ENCODE data around the gene EEF1G.
"Not testable (repeated sequence)": the region's sequence is repeated elsewhere in the genome, so short reads cannot be mapped to it uniquely, and the experiment has no call there.

Gene EEF1G

GRCh38 chr11:62574363-62575071 is 826 bp upstream of the EEF1G start:
- H3K9me3 ChIP-seq (ENCODE audit: low read length): no peaks in the 10 kb centered on the region
- H3K4me1 ChIP-seq (ENCODE audit: insufficient read depth, low read length): peaks cover 23% of the 10 kb centered on the region
- peak overlapping the region; percentile 79 for H3K9ac ChIP-seq (ENCODE audit: low read length)
- peak overlapping the region; percentile 94 for H3K27ac ChIP-seq (ENCODE audit: low read depth, low read length)
- H3K27me3 ChIP-seq (ENCODE audit: control insufficient read depth in 1 of 2, insufficient read depth in 2 of 2, low read length in 2 of 2): no peaks in the 10 kb centered on the region
- H3K4me3 ChIP-seq (ENCODE audit: low read depth in 1 of 2, low read length in 2 of 2): peak overlapping the region; percentile 53 to 96
- H3K36me3 ChIP-seq (ENCODE audit: insufficient read depth, low read length): peaks cover 55% of the 10 kb centered on the region

DNA sequence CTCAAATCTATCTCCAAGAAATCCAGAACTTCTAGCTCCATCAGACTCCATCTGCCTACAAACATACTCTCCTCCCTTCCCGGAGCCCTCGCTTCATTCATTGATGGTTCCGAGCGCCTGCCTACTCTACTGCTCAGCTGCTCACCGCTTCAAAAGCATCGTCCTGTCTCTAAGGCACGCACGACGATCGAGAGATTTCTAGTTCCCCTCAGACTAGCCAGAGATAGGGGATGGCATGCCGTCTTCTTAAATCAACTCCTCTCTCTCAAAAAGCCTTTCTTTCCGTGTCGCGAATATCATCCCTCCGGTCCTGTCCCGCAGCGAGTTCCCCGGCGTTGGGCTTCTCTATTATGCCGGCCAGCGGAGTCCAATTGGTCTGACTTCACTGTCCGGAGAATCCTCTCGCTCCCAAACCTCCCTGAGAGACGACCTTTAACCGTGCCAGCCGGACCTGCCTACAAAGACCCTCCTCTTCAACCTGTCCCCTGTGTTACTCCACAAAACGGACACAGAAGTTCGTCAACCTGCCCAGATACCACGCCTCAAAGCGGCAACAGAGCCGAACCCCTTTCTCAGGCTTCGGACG is 592 bp downstream of the EEF1G start:
- Histone ChIP-seq H3K4me1 (ENCODE audit: insufficient read depth, low read length) (peaks cover 23% of the 10 kb centered on the region), H3K36me3 (ENCODE audit: insufficient read depth, low read length) (peaks cover 48% of the 10 kb centered on the region), H3K9me3 (ENCODE audit: low read length) (no peaks in the 10 kb centered on the region), H3K27ac (ENCODE audit: low read depth, low read length) (peak overlapping the region; percentile 94), H3K9ac (ENCODE audit: low read length) (peak overlapping the region; percentile 86), H3K4me3 (ENCODE audit: low read depth in 1 of 2, low read length in 2 of 2) (peak overlapping the region; percentile 79 to 96), H3K27me3 (ENCODE audit: control insufficient read depth in 1 of 2, insufficient read depth in 2 of 2, low read length in 2 of 2) (no peaks in the 10 kb centered on the region)

- Histone ChIP-seq H3K36me3 (ENCODE audit: insufficient read depth, low read length) (peaks cover 50% of the 10 kb centered on the region), H3K4me3 (ENCODE audit: low read depth in 1 of 2, low read length in 2 of 2) (peak overlapping the region in 1 of 2 donors; percentile 96), H3K27ac (ENCODE audit: low read depth, low read length) (peak overlapping the region; percentile 94), H3K9ac (ENCODE audit: low read length) (peak overlapping the region; percentile 86), H3K4me1 (ENCODE audit: insufficient read depth, low read length) (peaks cover 23% of the 10 kb centered on the region), H3K27me3 (ENCODE audit: control insufficient read depth in 1 of 2, insufficient read depth in 2 of 2, low read length in 2 of 2) (no peaks in the 10 kb centered on the region), H3K9me3 (ENCODE audit: low read length) (no peaks in the 10 kb centered on the region)
Observed at GRCh38 chr11:62572431-62572830, 1.3 kb downstream of the EEF1G start.

DNA sequence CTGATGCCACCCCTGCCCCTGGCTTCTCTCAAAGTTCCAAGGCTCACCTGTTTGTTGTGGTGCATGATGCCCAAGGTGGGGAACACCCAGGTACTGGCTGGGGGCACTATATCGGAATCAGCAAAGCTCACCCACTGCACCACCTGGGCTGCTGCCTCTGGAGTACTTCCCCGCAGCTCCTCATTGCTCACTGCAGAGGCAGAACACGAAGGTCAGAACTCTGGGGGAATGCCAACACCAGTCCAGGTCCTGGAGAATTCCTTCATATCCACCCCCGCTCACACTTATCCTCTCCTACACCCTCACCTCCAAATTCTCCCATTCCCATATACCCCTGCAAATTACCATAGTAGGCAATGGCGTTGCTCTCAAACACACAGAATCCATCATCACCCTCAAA is 2.2 kb downstream of the EEF1G start:
- H3K9ac ChIP-seq (ENCODE audit: low read length); H3K27ac ChIP-seq (ENCODE audit: low read depth, low read length): not testable (repeated sequence)

DNA sequence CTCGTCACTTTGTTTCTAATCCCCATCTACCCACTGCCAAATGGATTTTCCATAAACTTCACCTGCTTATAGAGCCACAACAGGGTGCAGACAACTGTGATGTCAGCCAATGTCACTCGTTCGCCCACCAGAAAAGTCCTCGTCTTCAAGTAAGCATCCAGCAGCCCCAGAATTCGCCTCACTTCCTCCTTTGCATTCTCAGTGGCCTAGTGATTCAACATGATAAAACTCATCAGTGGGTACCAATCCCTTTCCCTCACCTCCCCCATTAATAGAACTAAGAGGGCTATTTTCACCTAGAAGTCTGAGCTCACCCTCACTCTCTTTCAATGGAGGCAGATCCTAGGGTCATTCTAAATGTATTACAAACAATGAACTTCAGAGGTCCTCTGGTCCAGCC is 2.8 kb downstream of the EEF1G start:
- H3K27ac ChIP-seq (ENCODE audit: low read depth, low read length); H3K27me3 ChIP-seq (ENCODE audit: control insufficient read depth in 1 of 2, insufficient read depth in 2 of 2, low read length in 2 of 2); H3K9me3 ChIP-seq (ENCODE audit: low read length); H3K4me3 ChIP-seq (ENCODE audit: low read depth in 1 of 2, low read length in 2 of 2); H3K9ac ChIP-seq (ENCODE audit: low read length): not testable (repeated sequence)
- Histone ChIP-seq H3K4me1 (ENCODE audit: insufficient read depth, low read length) (peaks cover 23% of the 10 kb centered on the region), H3K36me3 (ENCODE audit: insufficient read depth, low read length) (peaks cover 53% of the 10 kb centered on the region)

More for the DNA sequence above, 2.2 kb downstream of the EEF1G start:
- H3K4me3 ChIP-seq (ENCODE audit: low read depth in 1 of 2, low read length in 2 of 2); H3K27me3 ChIP-seq (ENCODE audit: control insufficient read depth in 1 of 2, insufficient read depth in 2 of 2, low read length in 2 of 2); H3K9me3 ChIP-seq (ENCODE audit: low read length): not testable (repeated sequence)
- Histone ChIP-seq H3K4me1 (ENCODE audit: insufficient read depth, low read length) (peaks cover 23% of the 10 kb centered on the region), H3K36me3 (ENCODE audit: insufficient read depth, low read length) (peaks cover 53% of the 10 kb centered on the region)

DNA sequence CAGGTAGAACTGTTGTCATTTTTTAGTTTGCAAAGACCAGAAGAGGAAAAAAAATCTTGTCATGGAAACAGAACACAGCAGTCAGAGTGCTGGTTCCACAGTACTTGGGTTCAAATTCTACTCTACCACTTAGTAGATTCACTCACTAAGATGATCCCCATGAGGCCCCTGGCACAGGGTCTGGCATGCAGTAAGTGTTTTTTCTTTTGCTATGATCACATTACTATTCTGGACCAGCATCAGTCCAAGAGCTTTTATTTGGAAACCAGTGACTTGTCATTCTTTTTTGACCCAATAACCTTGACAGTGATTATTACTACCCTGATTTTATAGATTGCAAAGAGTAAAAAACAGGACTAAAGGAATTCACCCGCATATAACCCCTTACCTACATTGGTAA is 4.1 kb downstream of the EEF1G start:
- Histone ChIP-seq H3K27me3 (ENCODE audit: control insufficient read depth in 1 of 2, insufficient read depth in 2 of 2, low read length in 2 of 2) (no peaks in the 10 kb centered on the region), H3K4me3 (ENCODE audit: low read depth in 1 of 2, low read length in 2 of 2) (no peak overlapping the region), H3K36me3 (ENCODE audit: insufficient read depth, low read length) (peaks cover 56% of the 10 kb centered on the region), H3K9me3 (ENCODE audit: low read length) (no peaks in the 10 kb centered on the region), H3K4me1 (ENCODE audit: insufficient read depth, low read length) (peaks cover 11% of the 10 kb centered on the region), H3K9ac (ENCODE audit: low read length) (no peak overlapping the region), H3K27ac (ENCODE audit: low read depth, low read length) (no peak overlapping the region)

GRCh38 chr11:62567018-62567633 is 6.6 kb downstream of the EEF1G start:
- no peak overlapping the region for H3K4me3 ChIP-seq (ENCODE audit: low read depth in 1 of 2, low read length in 2 of 2)
- H3K27me3 ChIP-seq (ENCODE audit: control insufficient read depth in 1 of 2, insufficient read depth in 2 of 2, low read length in 2 of 2): no peaks in the 10 kb centered on the region
- H3K27ac ChIP-seq (ENCODE audit: low read depth, low read length): no peak overlapping the region
- H3K9ac ChIP-seq (ENCODE audit: low read length): no peak overlapping the region
- peaks cover 51% of the 10 kb centered on the region for H3K36me3 ChIP-seq (ENCODE audit: insufficient read depth, low read length)
- no peaks in the 10 kb centered on the region for H3K9me3 ChIP-seq (ENCODE audit: low read length)
- H3K4me1 ChIP-seq (ENCODE audit: insufficient read depth, low read length): peaks cover 3% of the 10 kb centered on the region

- peaks cover 43% of the 10 kb centered on the region for H3K36me3 ChIP-seq (ENCODE audit: insufficient read depth, low read length)
Observed at GRCh38 chr11:62566247-62566646, 7.4 kb downstream of the EEF1G start.

DNA sequence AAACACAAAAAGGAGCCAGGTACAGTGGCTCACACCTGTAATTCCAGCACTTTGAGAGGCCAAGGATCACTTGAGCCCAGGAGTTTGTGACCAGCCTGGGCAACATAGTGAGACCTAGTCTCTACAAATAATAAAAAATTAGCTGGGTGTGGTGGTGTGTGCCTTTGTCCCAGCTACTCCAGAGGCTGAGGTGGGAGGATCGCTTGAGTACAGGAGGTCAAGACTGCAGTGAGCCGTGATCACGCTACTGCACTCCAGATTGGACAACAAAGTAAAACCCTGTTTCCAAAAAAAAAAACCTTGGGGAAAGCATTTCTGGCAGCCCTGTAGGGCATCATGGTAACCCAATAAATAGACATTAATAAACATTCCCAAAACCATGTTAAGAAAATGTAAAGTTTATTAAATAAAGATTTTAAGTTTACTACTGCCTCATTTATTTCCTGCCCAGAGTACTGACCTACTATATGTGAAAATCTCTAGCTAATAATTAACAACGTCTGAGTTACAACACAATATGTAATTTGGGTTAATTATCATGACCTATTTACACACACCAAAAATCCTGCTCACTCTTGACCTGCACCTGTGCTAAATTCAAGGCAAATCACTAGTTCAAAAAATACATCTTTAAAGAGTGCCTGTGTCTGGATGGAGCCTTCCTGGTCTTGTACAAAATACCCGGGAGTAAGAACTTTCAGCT is 8.4 kb downstream of the EEF1G start:
- no peaks in the 10 kb centered on the region for H3K27me3 ChIP-seq (ENCODE audit: control insufficient read depth in 1 of 2, insufficient read depth in 2 of 2, low read length in 2 of 2)
- H3K4me3 ChIP-seq (ENCODE audit: low read depth in 1 of 2, low read length in 2 of 2): no peak overlapping the region
- peaks cover 34% of the 10 kb centered on the region for H3K36me3 ChIP-seq (ENCODE audit: insufficient read depth, low read length)
- H3K9me3 ChIP-seq (ENCODE audit: low read length): no peaks in the 10 kb centered on the region
- H3K27ac ChIP-seq (ENCODE audit: low read depth, low read length): no peak overlapping the region
- H3K9ac ChIP-seq (ENCODE audit: low read length): no peak overlapping the region
- H3K4me1 ChIP-seq (ENCODE audit: insufficient read depth, low read length): peaks cover 9% of the 10 kb centered on the region

More at GRCh38 chr11:62566247-62566646, 7.4 kb downstream of the EEF1G start:
- H3K27me3 ChIP-seq (ENCODE audit: control insufficient read depth in 1 of 2, insufficient read depth in 2 of 2, low read length in 2 of 2): no peaks in the 10 kb centered on the region
- H3K9ac ChIP-seq (ENCODE audit: low read length): no peak overlapping the region
- H3K27ac ChIP-seq (ENCODE audit: low read depth, low read length): no peak overlapping the region
- no peaks in the 10 kb centered on the region for H3K4me1 ChIP-seq (ENCODE audit: insufficient read depth, low read length)
- H3K9me3 ChIP-seq (ENCODE audit: low read length): no peaks in the 10 kb centered on the region
- H3K4me3 ChIP-seq (ENCODE audit: low read depth in 1 of 2, low read length in 2 of 2): no peak overlapping the region

DNA sequence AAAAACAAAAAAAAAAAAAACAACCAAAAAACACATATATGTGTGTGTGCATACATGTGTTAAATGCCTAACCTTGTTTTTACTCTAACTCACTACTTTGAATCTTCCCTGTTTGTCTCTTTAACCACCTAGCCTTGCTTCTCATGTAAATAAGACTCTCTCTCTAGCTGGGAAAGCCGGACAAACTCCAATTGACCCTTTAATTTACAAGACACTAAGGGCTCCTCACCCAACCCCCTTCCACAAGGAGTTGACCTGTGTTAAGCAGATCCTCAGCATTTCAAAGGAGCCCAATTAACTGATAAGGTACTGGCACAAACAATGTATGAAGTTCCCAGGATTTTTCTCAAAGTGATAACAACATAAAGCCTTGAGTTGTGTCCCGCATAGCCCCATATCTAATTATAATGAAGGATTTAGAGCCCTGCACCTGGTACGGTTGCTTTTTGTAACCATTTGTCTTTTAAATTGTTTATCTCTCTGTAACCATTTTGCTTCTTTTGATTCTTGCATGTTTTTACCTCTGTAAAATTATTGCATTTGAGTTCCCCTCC is 11.9 kb downstream of the EEF1G start:
- Histone ChIP-seq H3K36me3 (ENCODE audit: insufficient read depth, low read length) (peaks cover 36% of the 10 kb centered on the region), H3K4me1 (ENCODE audit: insufficient read depth, low read length) (peaks cover 26% of the 10 kb centered on the region)
- H3K9me3 ChIP-seq (ENCODE audit: low read length); H3K9ac ChIP-seq (ENCODE audit: low read length); H3K27me3 ChIP-seq (ENCODE audit: control insufficient read depth in 1 of 2, insufficient read depth in 2 of 2, low read length in 2 of 2); H3K4me3 ChIP-seq (ENCODE audit: low read depth in 1 of 2, low read length in 2 of 2); H3K27ac ChIP-seq (ENCODE audit: low read depth, low read length): not testable (repeated sequence)

- Histone ChIP-seq H3K9ac (ENCODE audit: low read length) (peak overlapping the region; percentile 21), H3K9me3 (ENCODE audit: low read length) (no peaks in the 10 kb centered on the region), H3K4me1 (ENCODE audit: insufficient read depth, low read length) (peaks cover 37% of the 10 kb centered on the region), H3K36me3 (ENCODE audit: insufficient read depth, low read length) (peaks cover 25% of the 10 kb centered on the region), H3K4me3 (ENCODE audit: low read depth in 1 of 2, low read length in 2 of 2) (no peak overlapping the region), H3K27me3 (ENCODE audit: control insufficient read depth in 1 of 2, insufficient read depth in 2 of 2, low read length in 2 of 2) (no peaks in the 10 kb centered on the region), H3K27ac (ENCODE audit: low read depth, low read length) (peak overlapping the region; percentile 59)
Observed at GRCh38 chr11:62560566-62561103, 13.1 kb downstream of the EEF1G start.

All from muscle layer of colon (tissue), 2 donors.